Mononuclear cell (primary cell): Measurements from ENCODE around the gene PGGHG. TPM values are rescaled to one million over a fixed set of nuclear protein-coding genes. Genes with fewer than 3 reads are reported as not detected.
"Not testable (repeated sequence)": the region's sequence is repeated elsewhere in the genome, so short reads cannot be mapped to it uniquely, and the experiment has no call there.

ENCODE experiments used
- H3K27me3 ChIP-seq: 2 replicates; pipeline ENCODE4 v1.6.0; 2011; ENCODE audit warnings: low read length, control low read depth; ENCODE audit not compliant: insufficient read depth
- H3K4me1 ChIP-seq: 2 replicates; pipeline ENCODE4 v1.5.1; 2011; ENCODE audit warnings: mild to moderate bottlenecking, low read length, control low read depth; ENCODE audit not compliant: insufficient read depth
- H3K4me3 ChIP-seq: 2 replicates; pipeline ENCODE4 v1.5.1; 2011; ENCODE audit warnings: mild to moderate bottlenecking, low read length, moderate library complexity
- H3K9me3 ChIP-seq: 2 replicates; pipeline ENCODE4 v1.5.1; 2011; ENCODE audit warnings: low read depth, mild to moderate bottlenecking, control low read depth, low read length
- total RNA-seq: library from RNA; depleted of rRNA; stranded (reverse); fragments of >200 nt; gene quantifications from one replicate; pipeline ENCODE4 v1.2.3, GENCODE V29; 2012

The PGGHG gene
- total RNA-seq, 1 donor = 85.2 TPM

DNA sequence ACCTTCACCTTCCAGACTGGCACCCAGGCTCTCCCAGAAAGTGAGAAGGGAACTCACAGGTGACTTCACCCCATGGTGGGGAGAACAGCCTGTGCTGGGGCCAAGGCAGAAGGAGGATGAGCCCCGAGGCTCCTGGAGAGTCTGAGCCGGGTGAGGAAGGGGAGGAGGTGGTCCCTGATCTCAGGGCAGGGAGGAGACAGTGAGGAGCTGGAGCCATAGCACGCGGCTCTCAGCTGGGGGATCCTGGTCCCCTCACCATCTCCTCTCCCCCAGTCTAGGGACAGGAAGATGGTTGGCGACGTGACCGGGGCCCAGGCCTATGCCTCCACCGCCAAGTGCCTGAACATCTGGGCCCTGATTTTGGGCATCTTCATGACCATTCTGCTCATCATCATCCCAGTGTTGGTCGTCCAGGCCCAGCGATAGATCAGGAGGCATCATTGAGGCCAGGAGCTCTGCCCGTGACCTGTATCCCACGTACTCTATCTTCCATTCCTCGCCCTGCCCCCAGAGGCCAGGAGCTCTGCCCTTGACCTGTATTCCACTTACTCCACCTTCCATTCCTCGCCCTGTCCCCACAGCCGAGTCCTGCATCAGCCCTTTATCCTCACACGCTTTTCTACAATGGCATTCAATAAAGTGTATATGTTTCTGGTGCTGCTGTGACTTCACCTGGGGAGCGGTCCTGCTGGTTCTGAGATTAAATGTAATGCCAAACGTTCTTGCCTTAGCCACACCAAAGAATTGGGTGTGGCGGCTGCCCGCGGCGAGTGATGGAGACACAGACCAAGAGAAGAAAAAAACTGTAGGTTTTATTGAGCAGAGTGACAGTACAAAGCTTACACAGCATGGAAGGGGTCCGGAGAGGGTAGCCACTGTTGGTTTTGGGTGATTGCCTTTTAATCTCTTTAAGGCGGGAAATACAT lies 20.1 kb downstream of the PGGHG start:
- Histone ChIP-seq H3K4me3 (peak overlapping the region; percentile 48), H3K4me1 (peaks cover 71% of the 10 kb centered on the region)
- H3K9me3 ChIP-seq, H3K27me3 ChIP-seq: not testable (repeated sequence)

GRCh38 chr11:309979-310572 lies 21.1 kb downstream of the PGGHG start:
- H3K9me3 ChIP-seq, H3K27me3 ChIP-seq: not testable (repeated sequence)
- Histone ChIP-seq H3K4me1 (peaks cover 69% of the 10 kb centered on the region), H3K4me3 (peak overlapping the region; percentile 48)

DNA sequence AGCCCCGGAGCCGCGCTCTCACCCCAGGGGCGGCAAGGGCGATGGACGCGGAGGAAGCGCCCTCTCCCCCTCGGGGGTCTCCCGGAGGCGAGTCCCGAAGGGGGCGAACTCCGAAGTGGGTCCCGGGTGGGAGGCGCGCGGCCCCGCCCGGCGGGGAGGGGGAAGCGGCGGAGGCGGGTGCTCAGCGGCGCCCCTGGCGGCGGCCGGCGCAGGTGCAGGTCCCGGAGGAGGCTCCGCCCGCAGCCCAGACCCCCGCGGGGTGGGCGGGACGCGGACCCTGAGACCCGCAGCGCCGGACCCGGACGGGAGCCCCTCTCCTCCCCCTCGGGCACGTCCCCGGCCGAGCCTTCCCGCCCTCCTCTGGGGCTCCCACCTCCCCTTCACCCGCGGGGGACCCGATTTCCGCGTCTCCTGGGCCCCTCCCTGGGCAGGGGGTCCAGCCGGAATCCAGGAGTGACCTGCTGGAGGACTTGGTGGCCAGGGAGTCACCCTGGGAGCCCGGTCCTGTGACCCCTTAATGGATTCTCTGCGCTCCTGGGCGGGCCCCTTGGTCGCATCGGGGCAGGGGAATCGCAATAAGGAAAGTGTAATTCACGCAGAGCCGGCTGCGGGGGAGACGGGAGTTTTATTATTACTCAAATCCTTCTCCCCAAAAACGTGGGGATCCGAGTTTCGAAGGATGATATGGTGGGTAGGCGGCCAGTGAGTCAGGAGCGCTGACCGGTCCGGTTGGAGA lies 22.3 kb downstream of the PGGHG start:
- Histone ChIP-seq H3K4me3 (peak overlapping the region; percentile 27), H3K4me1 (peaks cover 67% of the 10 kb centered on the region)
- H3K27me3 ChIP-seq, H3K9me3 ChIP-seq: not testable (repeated sequence)

- peaks cover 66% of the 10 kb centered on the region for H3K4me1 ChIP-seq
- no peaks in the 10 kb centered on the region for H3K9me3 ChIP-seq
- peak overlapping the region; percentile 27 for H3K4me3 ChIP-seq
- H3K27me3 ChIP-seq = no peaks in the 10 kb centered on the region
Measured at GRCh38 chr11:312092-312816, 23.3 kb downstream of the PGGHG start.

DNA sequence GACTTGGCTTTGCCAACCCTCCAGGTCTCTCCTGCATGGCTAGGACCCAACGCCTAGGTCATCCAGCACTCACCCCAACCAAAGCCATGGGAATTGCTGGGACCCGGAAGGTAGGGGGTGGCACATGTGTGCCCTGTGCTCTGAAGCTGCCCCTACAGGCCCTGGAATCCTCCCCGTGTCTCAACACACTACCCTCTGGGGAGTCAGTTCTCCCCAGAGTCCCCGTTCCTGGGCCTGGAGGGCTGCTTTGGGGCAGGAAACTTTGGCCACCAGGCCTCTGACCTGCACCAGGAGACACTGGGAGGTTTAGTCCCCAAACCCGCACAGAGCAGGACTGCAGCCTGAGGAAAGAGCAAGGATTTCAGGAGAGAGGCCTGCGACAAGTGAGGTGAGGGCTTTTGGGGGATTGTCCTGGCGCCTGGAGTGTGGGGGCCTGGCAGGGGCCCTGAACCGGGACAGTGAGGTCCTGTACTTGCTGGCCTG lies 24.4 kb downstream of the PGGHG start:
- Histone ChIP-seq H3K27me3 (no peaks in the 10 kb centered on the region), H3K4me1 (peaks cover 68% of the 10 kb centered on the region), H3K4me3 (peak overlapping the region; percentile 80), H3K9me3 (no peaks in the 10 kb centered on the region)

- H3K9me3 ChIP-seq = no peaks in the 10 kb centered on the region
- H3K4me1 ChIP-seq = peaks cover 66% of the 10 kb centered on the region
- peak within 1 kb of the TSS; percentile 80 for H3K4me3 ChIP-seq
- no peaks in the 10 kb centered on the region for H3K27me3 ChIP-seq
Measured at GRCh38 chr11:313787-314553, 25.0 kb downstream of the PGGHG start, which contains the start of gene IFITM1. Gene IFITM1 (plus strand): TSS chr11:314040. CDS start chr11:314171, 131 bp downstream.

GRCh38 chr11:314554-314875 lies 25.6 kb downstream of the PGGHG start:
- peaks cover 61% of the 10 kb centered on the region for H3K4me1 ChIP-seq
- not testable (repeated sequence) for H3K27me3 ChIP-seq, H3K9me3 ChIP-seq
- H3K4me3 ChIP-seq = peak overlapping the region; percentile 80

DNA sequence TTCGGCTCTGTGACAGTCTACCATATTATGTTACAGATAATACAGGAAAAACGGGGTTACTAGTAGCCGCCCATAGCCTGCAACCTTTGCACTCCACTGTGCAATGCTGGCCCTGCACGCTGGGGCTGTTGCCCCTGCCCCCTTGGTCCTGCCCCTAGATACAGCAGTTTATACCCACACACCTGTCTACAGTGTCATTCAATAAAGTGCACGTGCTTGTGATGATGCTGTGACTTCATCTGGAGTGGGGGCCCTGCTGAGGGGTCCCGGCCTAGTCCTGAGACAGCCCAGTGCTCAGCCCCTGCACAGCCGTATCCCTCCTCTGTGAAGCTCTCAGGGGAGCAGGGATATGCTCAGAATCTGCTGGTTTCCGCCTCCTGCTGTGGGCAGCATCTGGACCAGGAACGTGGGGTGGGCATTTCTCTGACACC lies 26.1 kb downstream of the PGGHG start:
- H3K9me3 ChIP-seq = no peaks in the 10 kb centered on the region
- H3K4me3 ChIP-seq = peak overlapping the region; percentile 80
- H3K4me1 ChIP-seq = peaks cover 55% of the 10 kb centered on the region
- H3K27me3 ChIP-seq = no peaks in the 10 kb centered on the region

DNA sequence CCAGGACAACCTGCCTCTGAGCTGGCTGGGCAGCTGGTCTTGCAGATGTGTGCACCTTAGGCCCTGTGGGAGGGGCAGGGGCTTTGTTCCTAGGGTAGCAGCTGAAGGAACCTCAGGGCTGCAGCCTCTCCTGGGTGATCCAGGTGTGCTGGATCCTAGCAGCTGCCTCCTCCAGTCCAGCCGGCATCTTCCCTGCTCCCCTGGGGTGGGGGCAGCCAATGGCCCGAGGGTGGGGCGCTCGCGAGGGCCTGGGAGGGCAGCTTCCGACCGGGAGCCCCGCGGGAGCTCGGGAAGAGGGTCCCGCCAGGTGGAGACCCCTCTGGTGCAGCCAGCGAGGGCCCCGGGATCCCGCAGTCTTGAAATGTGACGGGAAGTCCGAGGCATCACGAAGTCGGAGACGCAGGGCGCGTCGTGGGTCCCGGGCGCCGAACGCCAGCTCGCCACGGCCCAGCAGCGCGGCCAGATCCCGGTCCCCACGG lies 26.6 kb downstream of the PGGHG start:
- Histone ChIP-seq H3K4me1 (peaks cover 55% of the 10 kb centered on the region), H3K27me3 (no peaks in the 10 kb centered on the region), H3K9me3 (no peaks in the 10 kb centered on the region), H3K4me3 (peak overlapping the region; percentile 80)

DNA sequence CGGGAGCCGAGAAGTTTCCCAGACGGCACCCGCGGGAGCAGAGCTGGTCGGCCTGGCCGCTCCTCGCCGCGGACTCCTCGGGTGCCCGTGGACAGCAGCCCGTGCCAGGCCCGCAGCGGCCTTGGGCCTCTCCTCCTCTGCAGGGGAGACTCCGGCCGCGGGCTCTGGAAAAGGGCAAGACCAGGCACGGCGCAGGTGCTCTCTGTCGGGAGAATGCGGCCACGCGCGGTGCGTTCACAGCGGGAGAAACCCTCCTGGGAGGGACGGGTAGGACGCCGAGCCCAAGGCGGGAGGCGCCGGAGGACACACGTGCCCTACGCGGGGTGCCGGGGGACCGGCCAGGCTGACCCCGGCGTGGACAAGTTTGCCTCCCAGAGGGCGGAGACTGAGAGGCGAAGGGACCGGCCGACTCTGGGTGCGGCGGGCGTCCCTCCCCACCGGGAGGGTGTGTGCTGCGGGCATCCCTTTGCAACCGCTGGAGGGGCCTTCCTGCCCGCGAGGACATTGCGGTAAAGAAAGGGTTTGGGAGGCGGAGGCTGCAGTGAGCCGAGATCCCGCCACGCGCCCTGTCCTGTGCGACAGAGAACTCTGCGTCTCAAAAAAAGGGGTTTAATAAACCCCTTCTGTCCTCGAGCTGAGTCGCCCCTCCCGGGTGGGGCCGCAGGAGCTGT lies 27.2 kb downstream of the PGGHG start:
- Histone ChIP-seq H3K27me3 (no peaks in the 10 kb centered on the region), H3K4me1 (peaks cover 61% of the 10 kb centered on the region), H3K9me3 (no peaks in the 10 kb centered on the region), H3K4me3 (peak overlapping the region; percentile 80)

GRCh38 chr11:316891-317301 lies 28.0 kb downstream of the PGGHG start:
- Histone ChIP-seq H3K4me3 (peak overlapping the region; percentile 80), H3K9me3 (no peaks in the 10 kb centered on the region), H3K4me1 (peaks cover 57% of the 10 kb centered on the region), H3K27me3 (no peaks in the 10 kb centered on the region)

- H3K9me3 ChIP-seq, H3K27me3 ChIP-seq: not testable (repeated sequence)
- Histone ChIP-seq H3K4me1 (peaks cover 47% of the 10 kb centered on the region), H3K4me3 (peak overlapping the region; percentile 18)
Measured at GRCh38 chr11:317668-318404, 28.9 kb downstream of the PGGHG start.
